Cortex of kidney (tissue), 1 donor: ENCODE results near the gene DYTN.
"Not testable (repeated sequence)": the region's sequence is repeated elsewhere in the genome, so short reads cannot be mapped to it uniquely, and the experiment has no call there.

ENCODE experiments used
- DNase-seq: peaks from one replicate; lab custom pipeline; 2025; lab: John Stamatoyannopoulos, UW

The DYTN gene

DNA sequence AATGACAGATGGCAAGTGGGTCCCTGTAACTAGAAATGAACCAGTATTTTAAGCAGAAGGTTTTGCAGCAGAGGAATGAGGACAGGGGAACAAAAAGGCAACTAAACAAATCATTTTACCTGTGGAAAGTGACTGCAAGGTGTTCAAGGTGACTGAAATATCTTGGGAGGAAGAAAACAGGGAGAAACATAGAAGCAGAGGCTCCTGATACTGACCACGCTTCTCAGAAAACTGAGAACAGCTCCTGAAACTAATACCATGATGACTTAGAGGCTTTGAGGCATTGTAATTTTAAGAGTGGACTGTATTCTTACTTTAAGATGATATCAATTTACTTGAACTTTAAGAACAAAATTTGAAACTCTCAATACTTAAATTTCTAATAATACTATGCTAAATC lies at the start of gene DYTN:
Gene DYTN (minus strand): TSS at position 101 of the 400 bp plus-strand sequence. CDS start 117 bp downstream, outside the sequence.
- DNase-seq, result no peak

DNA sequence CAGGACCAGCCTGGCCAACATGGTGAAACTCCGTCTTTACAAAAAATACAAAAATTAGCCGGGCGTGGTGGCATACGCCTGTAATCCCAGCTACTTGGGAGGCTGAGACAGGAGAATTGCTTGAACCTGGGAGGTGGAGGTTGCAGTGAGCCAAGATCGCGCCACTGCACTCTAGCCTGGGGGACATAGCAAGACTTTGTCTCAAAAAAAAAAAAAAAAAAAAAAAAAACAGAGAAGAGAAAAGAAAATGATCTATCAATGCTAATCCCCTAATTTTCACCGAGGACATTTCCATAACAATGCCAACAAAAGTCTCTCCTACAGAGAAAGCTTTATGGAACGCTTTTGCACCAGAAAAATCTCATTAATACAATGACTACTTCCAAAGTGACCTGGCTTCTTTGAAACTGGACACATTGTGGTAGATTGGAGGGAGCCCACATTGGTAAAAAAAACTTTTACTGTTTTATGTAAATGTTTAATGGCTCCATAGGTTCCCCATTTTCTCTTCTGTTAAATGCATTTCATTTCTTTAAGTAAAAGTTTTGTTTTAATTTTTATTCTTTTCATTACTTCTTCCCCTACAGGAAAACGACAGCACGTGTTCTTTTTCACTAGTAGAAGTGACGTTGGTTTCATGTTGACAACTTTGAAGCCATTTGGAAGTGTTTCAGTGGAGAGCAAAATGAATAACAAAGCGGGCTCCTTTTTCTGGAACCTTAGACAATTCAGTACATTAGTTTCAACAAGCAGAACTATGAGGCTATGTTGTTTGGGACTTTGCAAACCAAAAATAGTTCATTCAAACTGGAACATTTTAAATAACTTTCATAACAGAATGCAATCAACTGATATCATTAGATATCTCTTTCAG lies 48.1 kb upstream of the DYTN start:
- no peak for DNase-seq

DNA sequence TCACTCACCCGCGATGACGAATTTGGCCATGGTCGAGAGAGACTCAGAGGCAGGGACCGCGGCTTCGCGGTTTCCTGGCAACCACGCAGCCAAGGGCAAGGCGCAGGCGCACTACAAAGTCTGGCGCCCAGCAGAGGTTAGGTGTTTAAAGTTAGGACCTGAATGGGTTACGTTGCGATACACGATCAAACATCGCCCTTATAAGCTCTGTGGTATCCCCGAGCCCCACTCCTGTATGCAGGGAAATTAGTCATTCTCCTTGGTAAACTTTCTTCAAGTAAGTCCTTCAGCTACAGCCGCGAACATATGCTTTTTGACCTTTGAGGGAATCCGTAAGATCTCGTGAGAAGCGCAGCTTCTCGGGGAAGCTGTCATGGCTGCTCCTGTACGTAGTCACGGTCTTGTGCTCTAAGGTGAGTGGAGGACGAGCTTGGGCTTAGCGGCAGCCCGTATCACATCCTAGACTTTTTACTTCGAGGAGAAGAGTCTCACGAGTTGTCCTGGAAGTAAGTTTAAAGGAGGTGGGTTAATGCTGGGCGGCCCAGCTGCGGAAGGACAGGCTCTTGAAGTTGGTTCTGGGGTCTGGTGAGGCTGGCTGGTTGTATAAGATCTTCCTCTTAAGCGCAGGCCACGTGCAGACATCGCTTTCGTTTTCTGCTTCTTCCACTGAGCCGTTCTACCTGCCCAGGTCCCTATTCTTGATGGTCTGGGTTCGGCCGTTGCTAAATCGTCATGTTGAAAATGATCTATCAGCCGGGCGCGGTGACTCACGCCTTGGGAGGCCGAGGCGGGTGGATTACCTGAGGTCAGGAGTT lies 47.3 kb upstream of the DYTN start, which contains the start of the genes FASTKD2 and MDH1B:
Gene FASTKD2 (plus strand): TSS at position 365 of the 815 bp plus-strand sequence. CDS start 1,088 bp downstream, outside the sequence.
Gene MDH1B (minus strand): TSS at position 87 of the 815 bp plus-strand sequence. CDS start 57 bp downstream, at position 30.
- DNase-seq, result no peak

DNA sequence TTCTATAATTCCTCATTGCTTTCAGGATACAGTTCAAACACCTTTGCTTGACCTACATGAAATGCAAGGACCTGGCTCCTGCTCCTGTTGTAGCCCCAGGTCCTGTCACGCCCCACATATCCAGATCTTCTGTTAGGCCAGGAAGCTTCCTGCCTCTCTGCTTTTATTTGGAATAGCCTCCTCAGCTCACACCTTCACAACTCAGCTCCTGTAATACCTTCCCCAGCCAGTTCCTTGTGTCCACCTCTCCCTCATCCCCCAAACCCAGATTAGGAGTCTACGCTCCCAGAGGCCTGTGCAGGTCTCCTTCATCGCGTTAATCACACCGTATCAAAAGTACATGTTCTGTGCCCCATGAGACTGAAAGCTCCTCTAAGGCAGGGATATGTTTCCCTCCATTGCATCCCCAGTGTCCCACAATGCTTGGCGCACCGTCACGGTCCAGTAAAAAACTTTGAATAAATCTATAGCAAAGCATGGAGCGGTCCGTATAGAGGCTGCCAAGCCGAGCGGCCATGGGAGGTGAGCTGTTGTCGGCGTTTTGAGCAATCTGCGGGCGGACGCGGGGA lies 46.6 kb upstream of the DYTN start:
- DNase-seq, result no peak

DNA sequence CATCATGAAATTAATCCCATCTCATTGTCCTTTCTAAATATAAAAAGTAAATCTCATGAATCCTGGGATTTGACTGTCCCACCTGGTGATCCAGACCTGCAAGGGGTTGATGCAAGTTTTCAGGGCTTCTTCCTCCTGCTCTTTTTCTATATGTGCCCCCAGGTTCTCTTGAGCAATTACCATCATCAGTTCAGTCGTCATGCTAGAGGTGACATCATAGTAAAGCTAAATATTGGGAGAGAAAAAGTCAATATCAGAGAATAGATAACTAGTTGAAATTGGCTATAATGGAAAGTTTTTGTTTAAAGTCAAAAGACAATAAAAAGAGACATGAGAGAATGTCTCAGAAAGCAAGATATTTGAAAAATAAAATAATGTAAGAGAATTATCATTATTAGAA lies 38.6 kb upstream of the DYTN start:
- DNase-seq, result no peak

DNA sequence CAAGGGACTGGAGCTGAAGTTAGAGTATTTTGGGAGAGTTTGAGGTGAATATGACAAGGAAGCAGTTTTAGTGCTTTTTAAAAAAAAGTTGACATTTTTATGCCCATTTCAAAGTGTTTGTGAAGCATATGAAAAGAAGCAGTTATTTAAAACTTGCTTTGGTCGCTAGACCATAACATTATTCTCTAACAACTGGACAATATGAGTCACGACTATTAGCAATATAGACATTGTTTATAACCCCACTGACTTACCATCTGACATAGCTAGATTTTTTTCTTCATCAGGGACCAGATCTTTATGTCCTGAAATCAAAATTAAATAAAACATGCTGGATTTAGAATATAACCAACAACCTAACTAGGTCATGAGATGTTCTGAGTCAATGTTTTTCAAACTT lies 22.6 kb upstream of the DYTN start:
- DNase-seq, result no peak

DNA sequence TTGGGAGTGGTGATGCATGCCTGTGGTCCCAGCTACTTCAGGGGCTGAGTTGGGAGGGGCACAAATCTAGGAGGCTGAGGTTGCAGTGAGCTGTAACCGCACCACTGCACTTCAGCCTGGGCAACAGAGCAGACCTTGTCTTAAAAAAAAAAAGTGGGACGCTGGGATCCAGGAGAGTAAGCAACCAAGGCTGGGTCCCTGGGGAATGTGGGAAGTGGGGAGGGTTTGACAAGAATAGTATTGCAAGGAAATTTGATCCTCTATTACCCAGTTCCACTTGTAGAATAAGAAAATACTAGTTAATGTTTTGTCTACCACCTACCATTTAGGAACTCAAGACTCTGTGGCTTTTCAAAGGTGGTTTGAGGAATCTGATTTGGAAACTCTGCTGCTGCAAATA lies 21.1 kb upstream of the DYTN start:
- DNase-seq, result no peak

- DNase-seq, result no peak
These were observed 18.7 kb upstream of the DYTN start for GRCh38 chr2:206736935-206737334.

DNA sequence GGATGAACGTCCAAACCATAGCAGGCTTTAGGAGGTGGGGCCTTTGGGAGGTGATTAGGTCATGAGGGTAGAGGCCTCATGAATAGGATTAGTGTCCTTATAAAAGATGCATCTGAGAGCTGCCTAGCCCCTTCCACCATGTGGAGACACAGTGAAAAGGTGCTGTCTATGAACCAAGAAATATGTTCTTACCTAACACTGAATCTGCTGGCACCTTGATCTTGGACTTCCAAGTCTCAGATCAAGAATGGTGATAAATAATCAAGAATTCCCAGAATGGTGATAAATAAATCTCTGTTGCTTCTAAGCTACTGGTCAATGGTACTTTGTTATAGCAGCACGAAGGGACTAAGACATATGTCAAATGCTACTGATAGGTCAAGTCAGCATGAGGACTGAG lies 15.1 kb upstream of the DYTN start:
- DNase-seq, result no peak

GRCh38 chr2:206728277-206729199 lies 10.3 kb upstream of the DYTN start:
- no peak for DNase-seq

GRCh38 chr2:206727287-206727686 lies 9.1 kb upstream of the DYTN start:
- no peak for DNase-seq

DNA sequence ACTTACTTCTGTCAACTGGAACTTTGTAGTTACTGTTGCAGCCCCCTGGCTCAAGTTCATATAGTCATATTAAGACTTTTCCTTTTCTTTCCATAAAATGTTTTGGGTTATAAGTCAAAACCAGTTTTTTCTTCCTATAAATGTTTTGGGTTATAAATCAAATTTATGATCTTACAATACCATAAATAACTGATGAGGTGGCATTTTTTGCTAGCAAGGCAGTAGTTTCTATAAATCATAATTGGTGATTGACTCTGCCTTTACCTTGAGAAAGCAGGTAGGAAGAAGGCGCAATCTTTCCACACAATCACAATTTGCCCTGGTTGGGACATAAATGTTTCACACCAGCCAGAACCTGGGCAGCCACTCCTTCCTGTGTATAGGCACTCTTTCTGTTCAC lies 5.1 kb upstream of the DYTN start:
- DNase-seq, result no peak

DNA sequence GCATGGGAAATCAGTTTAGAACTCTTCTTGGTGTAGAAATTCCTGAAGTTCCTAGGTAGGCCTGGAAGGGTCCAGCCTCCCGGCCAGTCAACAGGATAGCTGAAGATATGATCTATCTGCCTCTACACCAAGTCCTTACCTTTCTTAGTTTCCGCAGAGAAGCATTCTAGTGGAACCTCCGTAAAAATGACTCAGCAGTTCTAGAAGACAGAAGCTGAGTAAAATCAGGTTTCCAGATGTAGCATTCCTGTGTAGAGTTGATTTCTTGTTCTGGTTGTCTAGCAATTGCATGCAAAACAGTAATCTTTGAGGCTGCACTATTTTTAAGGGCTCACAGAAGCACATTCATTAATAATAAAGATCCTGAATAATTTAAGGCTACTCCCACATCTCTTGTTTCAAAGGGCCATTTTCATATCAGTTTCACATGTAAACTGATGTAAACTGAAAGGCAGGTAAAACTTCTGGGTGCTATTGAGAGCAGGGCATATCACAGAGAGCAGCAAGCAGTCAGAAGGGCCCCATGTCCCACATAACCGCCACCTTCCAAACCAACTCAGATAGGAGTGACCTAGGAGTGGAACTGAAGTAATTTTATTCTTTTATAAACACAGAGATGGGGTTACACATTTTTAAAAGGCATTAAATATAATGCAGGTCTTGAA lies 3.2 kb upstream of the DYTN start:
- DNase-seq, result no peak

DNA sequence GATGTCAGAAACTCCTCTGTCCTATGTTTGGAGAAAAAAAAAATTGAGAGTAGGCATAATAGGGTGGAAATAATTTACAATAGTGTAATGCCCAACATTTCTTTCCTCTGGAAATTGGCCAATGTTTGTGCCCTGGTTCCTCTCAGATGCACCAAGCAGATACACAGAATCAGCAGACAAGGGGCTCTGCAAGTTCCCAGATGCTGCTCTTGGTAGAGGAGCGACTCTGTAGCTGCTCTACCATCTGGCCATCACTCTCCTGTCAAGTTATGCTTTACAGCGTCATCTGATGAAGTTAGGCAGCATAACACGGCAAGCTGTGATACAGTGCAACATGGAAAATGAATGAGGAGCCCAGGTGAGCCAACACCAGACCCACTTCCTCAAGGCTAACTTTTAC lies 1.6 kb downstream of the DYTN start:
- no peak for DNase-seq

- not testable (repeated sequence) for DNase-seq
These were observed 3.0 kb downstream of the DYTN start for GRCh38 chr2:206715183-206715582.

DNA sequence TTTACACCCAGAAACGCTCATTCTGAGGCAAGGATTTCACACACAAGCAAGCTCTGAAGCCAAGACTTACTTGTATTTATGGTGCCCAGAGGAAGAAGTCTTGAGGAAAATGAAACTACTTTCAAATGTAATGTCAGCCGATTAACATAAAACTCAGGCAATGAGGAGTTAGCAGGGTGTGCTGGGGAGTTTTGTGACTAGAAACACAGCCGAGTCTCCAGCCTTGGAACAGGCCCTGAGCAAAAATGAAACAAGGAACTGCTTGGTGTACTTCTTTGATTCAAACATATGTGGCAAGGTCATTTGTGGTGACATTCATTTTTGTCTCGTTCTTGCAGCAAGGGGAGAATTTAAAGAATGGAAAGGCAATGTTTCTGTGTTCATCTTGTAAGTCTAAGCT lies 4.5 kb downstream of the DYTN start:
- DNase-seq, result no peak

DNA sequence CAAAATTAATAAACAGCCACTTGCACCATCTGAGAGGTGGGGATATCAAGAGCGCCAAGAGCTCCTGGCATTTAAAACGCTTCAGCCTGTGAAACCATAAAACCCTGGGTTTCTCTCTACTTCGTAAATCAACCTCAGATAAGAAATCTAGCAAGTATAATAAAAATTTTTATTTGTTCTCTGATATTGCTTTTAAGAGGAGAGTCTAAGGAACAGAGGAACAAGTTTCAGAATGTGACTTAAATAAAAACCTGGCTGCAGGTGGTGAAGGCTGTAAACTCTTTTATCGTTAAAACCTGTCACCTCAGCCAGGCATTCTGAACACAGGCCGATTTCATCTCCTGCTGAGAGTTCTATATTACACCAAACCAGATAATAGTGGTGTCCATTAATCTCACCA lies 9.9 kb downstream of the DYTN start:
- DNase-seq, result no peak

DNA sequence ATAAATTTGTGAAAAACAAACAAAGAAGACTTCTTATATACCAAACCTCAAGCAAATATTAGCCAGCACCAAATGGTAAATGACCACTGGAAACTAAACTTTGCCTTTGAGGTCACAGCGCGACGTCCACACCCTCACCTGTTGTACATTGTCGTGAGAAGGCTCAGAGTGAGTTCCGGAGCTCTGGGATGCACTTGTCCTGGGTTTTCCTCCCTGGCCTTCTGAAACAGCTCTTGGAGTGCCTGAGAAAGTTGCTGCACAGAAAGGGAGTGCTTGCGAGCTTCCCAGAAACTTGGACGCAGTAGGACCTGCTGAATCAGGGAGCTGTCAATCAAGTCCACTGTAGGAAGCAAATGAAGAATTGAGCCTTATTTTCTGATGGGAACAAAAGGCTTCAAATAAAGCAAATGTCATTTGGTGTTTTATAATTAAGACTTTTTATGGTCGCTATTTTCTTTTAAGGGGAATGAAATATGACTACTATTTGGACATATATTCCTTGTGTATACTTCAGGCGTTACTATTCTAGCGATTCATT lies 11.0 kb downstream of the DYTN start:
- no peak for DNase-seq

DNA sequence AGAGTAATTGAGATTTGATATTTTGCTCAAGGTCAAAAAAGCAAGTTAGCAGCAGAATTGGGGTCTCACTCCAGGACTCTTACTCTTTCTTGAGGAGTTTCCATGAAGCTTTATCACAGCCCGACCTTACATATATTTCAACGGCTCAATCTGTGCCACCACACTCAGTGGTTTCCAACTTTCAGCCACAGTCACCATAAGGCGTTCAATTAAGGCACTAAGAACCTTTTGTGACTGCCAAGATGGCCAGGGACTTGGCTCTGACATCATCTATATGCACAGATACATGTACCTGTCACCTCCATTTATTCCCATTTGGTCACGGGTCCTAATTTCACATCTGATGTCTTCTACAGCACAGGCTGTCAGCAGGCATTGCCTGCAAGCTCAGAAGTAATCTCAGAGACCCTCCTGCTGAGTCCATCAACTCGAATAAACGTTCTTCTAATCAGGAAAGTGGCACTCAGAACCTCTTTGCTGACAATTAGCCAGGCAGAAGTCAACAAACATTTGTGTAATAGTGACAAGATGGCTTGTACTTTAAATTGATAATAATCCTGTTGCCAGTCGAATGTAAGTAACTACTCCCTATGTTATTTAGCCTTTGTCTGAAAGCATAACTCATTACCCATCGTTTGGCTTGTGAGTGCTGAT lies 16.1 kb downstream of the DYTN start:
- DNase-seq, result no peak

GRCh38 chr2:206700156-206700555 lies 18.0 kb downstream of the DYTN start:
- DNase-seq, result no peak
